T-helper 2 cell (primary cell): ENCODE data around the gene TBC1D13.
A peak's percentile ranks its signal among the peaks of the same experiment; 100 is the strongest.
"Not testable (repeated sequence)": the region's sequence is repeated elsewhere in the genome, so short reads cannot be mapped to it uniquely, and the experiment has no call there.

Experiments used
- DNase-seq, 5 experiments: peaks; one replicate each; pipeline versions ENCODE4 v3.0.0 to v3.0.0-alpha.2; 2012 to 2022
- total RNA-seq, 2 donors: gene quantifications; one replicate each; lab custom pipeline; 2026; lab: John Stamatoyannopoulos, UW

Gene TBC1D13
- total RNA-seq: 20.3 to 21.8 reads per million in 2 donors

GRCh38 chr9:128786681-128787601 lies at the start of gene TBC1D13:
Gene TBC1D13 (plus strand): TSS chr9:128787253. CDS start chr9:128787354, 101 bp downstream.
- DNase-seq: peak; percentile 83 to 93 (median 88)

- no peak for DNase-seq
Observed at GRCh38 chr9:128742401-128742800, 44.7 kb upstream of the TBC1D13 start.

- DNase-seq: no peak
Observed at GRCh38 chr9:128743421-128743820, 43.6 kb upstream of the TBC1D13 start.

GRCh38 chr9:128747241-128747640 lies 39.8 kb upstream of the TBC1D13 start:
- DNase-seq: no peak

GRCh38 chr9:128750926-128751595 lies 36.0 kb upstream of the TBC1D13 start:
- no peak for DNase-seq

GRCh38 chr9:128753627-128754026 lies 33.4 kb upstream of the TBC1D13 start:
- no peak for DNase-seq

- no peak for DNase-seq
Observed at GRCh38 chr9:128757602-128758001, 29.5 kb upstream of the TBC1D13 start.

- DNase-seq: no peak
Observed at GRCh38 chr9:128762671-128763449, 24.2 kb upstream of the TBC1D13 start.

- DNase-seq: no peak
Observed at GRCh38 chr9:128764361-128764760, 22.7 kb upstream of the TBC1D13 start.

- no peak for DNase-seq
Observed at GRCh38 chr9:128765499-128765898, 21.6 kb upstream of the TBC1D13 start.

GRCh38 chr9:128768606-128769005 lies 18.4 kb upstream of the TBC1D13 start:
- no peak for DNase-seq

GRCh38 chr9:128770286-128771030 lies 16.6 kb upstream of the TBC1D13 start:
- DNase-seq: no peak

GRCh38 chr9:128771094-128771721 lies 15.8 kb upstream of the TBC1D13 start:
- DNase-seq: peak in 3 of 5 experiments; percentile 9 to 37 (median 9)

- DNase-seq: peak; percentile 84 to 95 (median 89)
Observed at GRCh38 chr9:128771745-128772519, 15.1 kb upstream of the TBC1D13 start, which contains the start of gene ZER1. Gene ZER1 (minus strand): TSS chr9:128771927. CDS start chr9:128755565, 16,362 bp downstream.

- no peak for DNase-seq
Observed at GRCh38 chr9:128773049-128773448, 14.0 kb upstream of the TBC1D13 start.

- DNase-seq: no peak
Observed at GRCh38 chr9:128774804-128775203, 12.2 kb upstream of the TBC1D13 start.

- not testable (repeated sequence) for DNase-seq
Observed at GRCh38 chr9:128780093-128780492, 7.0 kb upstream of the TBC1D13 start.

GRCh38 chr9:128781187-128782070 lies 5.6 kb upstream of the TBC1D13 start:
- no peak for DNase-seq

- no peak for DNase-seq
Observed at GRCh38 chr9:128782669-128783068, 4.4 kb upstream of the TBC1D13 start.

- no peak for DNase-seq
Observed at GRCh38 chr9:128785427-128785826, 1.6 kb upstream of the TBC1D13 start.
